ENCODE measurements around the gene DNAJC4. TPM values are rescaled to one million over a fixed set of nuclear protein-coding genes. Genes with fewer than 3 reads are reported as not detected.
A peak's percentile ranks its signal among the peaks of the same experiment; 100 is the strongest.

DNAJC4 gene, protein sequence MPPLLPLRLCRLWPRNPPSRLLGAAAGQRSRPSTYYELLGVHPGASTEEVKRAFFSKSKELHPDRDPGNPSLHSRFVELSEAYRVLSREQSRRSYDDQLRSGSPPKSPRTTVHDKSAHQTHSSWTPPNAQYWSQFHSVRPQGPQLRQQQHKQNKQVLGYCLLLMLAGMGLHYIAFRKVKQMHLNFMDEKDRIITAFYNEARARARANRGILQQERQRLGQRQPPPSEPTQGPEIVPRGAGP
- polyA plus RNA-seq (2013, experiment 1 of 4): 24.1 TPM
- polyA plus RNA-seq (2013, experiment 2 of 4): 22.4 TPM
- 30.7 TPM for polyA plus RNA-seq (2013, experiment 3 of 4)
- polyA plus RNA-seq (2013, experiment 4 of 4): 34.4 TPM

DNA sequence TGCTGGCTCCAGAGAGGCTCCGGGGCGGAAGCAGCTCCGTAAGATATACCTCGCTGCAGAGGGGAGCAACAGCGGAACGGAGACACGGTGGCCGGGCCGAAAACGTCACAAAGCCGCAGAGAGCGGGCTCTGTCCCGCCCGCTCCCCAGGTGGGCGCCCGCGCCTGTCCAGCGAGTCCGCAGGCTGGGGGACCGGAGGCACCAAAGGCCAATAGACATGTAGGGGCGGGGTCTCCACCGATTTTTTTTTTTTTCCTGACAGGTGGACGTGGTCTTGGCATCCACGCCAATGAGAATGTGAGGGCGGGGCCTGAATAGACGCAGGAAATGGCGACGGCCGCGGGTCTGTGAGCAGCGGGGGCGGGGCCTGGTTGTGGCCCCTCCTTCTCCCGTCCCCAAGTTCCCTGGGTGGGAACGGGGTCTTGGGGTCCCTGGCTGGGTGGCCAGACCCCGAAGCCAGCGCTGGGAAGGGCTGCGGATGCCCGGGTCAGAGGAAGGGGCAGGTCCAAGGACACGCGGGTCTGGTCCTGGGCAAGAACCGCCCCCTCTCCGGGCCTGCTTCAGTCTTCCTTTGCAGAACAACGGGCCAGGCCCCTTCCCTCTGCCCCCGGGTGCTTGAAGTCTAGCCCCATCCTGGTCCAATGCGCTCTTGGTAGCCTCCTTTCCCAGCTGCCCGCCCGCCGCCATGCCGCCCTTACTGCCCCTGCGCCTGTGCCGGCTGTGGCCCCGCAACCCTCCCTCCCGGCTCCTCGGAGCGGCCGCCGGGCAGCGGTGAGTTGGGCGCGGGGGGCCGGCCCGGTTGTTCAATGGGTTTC lies at the start of gene DNAJC4:
Gene DNAJC4, plus strand, starts transcription at position 378 of the 814 bp plus-strand sequence. Its CDS starts 307 bp downstream, at position 685.
- H3K27ac ChIP-seq (ENCODE audit: insufficient read depth, low read depth, low read length, poor library complexity, severe bottlenecking): peak within 1 kb of the TSS; percentile 69

DNA sequence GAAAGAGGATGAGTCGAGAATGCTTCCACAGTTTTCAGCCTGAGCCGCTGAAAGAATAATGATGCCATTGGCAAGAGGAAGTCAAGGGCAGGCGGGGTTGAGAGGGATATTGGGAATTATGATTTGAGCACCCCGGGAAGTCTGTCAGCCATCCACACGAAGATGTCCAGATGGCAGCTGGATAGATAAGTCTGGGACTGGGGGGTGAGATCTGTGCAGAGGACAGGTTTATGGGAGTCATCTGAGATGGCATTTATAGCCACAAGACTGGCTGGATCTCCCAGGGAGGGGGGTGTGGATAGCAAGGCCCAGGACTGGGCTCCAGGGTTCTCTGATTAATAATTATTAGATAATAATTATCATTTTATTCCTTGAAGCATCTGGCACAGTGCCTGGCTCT lies 49.5 kb upstream of the DNAJC4 start:
- Histone ChIP-seq H3K4me1 (ENCODE audit: control insufficient read depth, insufficient read depth, low read length) (peaks cover 4% of the 10 kb centered on the region), H3K27me3 (ENCODE audit: control insufficient read depth, insufficient read depth, low read length, poor library complexity, severe bottlenecking) (no peaks in the 10 kb centered on the region), H3K9me3 (ENCODE audit: control insufficient read depth, low read length) (no peaks in the 10 kb centered on the region), H3K4me3 (ENCODE audit: insufficient read depth, low read depth, low read length) (no peak overlapping the region), H3K27ac (ENCODE audit: insufficient read depth, low read depth, low read length, poor library complexity, severe bottlenecking) (no peak overlapping the region), H3K36me3 (ENCODE audit: control insufficient read depth, insufficient read depth, low read length) (no peaks in the 10 kb centered on the region)
- WGBS, 2 experiments: 93% methylated on average over 5 of the region's 5 CpGs

More for the DNA sequence above, at the start of gene DNAJC4:
- H3K27me3 ChIP-seq (ENCODE audit: control insufficient read depth, insufficient read depth, low read length, poor library complexity, severe bottlenecking): peaks cover 42% of the 10 kb centered on the region
- no peaks in the 10 kb centered on the region for H3K9me3 ChIP-seq (ENCODE audit: control insufficient read depth, low read length)
- H3K4me1 ChIP-seq (ENCODE audit: control insufficient read depth, insufficient read depth, low read length): peaks cover 27% of the 10 kb centered on the region
- WGBS, 2 experiments: 1% methylated on average over 62 of the region's 62 CpGs
- H3K36me3 ChIP-seq (ENCODE audit: control insufficient read depth, insufficient read depth, low read length): no peaks in the 10 kb centered on the region
- H3K4me3 ChIP-seq (ENCODE audit: insufficient read depth, low read depth, low read length): peak within 1 kb of the TSS; percentile 73

DNA sequence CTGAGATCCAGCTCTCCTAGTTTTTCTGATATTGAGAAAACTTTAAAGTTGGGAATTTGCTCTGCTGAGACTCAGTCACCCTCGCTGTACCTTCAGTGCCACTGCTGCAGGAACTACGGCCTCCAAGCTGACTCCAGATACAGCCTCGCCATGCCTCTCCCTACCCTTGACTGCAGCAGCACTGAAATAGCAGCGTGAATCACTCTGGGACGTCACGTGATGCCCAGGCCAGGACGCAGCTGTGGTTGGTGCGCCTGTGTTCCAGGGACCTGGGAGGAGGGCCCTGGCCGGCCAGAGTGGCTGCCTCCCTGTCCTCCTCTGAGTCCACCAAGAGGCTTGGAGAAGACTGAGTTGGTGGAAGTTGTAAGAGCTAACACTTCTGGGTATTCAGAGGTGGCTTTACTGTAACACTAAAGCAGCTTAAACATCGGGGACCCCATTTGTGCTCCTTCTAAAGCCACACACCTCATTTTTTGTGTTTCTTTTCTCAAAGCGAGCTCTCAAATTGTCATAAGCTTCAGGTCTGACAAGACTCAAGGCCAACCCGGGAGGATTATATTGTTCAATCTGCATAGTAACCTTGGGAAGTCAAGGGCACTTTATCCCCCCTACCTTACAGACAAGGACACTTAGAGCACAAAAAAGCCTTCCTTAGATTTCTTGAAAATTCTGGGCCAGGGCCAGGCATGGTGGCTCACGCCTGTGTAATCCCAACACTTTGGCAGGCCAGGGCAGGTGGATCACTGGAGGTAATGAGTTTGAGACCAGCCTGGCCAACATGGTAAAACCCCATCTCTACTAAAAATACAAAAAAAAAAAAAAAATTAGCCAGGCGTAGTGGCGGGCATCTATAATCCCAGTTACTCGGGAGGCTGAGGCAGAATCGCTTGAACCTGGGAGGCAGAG lies 48.6 kb upstream of the DNAJC4 start:
- WGBS, 2 experiments: 50 to 51% methylated on average over 17 of the region's 17 CpGs
- H3K27me3 ChIP-seq (ENCODE audit: control insufficient read depth, insufficient read depth, low read length, poor library complexity, severe bottlenecking): no peaks in the 10 kb centered on the region
- no peak overlapping the region for H3K4me3 ChIP-seq (ENCODE audit: insufficient read depth, low read depth, low read length)
- H3K9me3 ChIP-seq (ENCODE audit: control insufficient read depth, low read length): no peaks in the 10 kb centered on the region
- H3K36me3 ChIP-seq (ENCODE audit: control insufficient read depth, insufficient read depth, low read length): no peaks in the 10 kb centered on the region
- H3K4me1 ChIP-seq (ENCODE audit: control insufficient read depth, insufficient read depth, low read length): peaks cover 4% of the 10 kb centered on the region
- H3K27ac ChIP-seq (ENCODE audit: insufficient read depth, low read depth, low read length, poor library complexity, severe bottlenecking): peak overlapping the region; percentile 20

DNA sequence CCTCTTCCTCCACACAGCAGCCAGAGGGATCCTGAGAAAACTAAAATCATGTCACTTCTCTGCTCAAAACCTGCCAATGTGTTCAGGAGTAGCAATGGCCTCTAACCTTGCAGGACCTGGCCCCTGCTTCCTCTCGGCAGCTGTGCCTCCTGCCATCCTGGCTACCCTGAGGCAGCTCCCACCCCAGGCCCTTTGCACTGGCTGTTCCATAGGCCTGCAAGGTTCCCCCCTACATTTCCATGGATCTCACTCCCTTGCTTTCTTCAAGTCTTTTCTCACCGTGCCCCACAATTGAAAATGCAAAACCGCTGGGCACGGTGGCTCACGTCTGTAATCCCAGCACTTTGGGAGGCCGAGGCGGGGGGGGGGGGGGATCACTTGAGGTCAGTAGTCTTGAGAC lies 46.5 kb upstream of the DNAJC4 start:
- H3K4me1 ChIP-seq (ENCODE audit: control insufficient read depth, insufficient read depth, low read length): peaks cover 4% of the 10 kb centered on the region
- H3K9me3 ChIP-seq (ENCODE audit: control insufficient read depth, low read length): no peaks in the 10 kb centered on the region
- H3K36me3 ChIP-seq (ENCODE audit: control insufficient read depth, insufficient read depth, low read length): no peaks in the 10 kb centered on the region
- WGBS, 2 experiments: 90 to 91% methylated on average over 7 of the region's 7 CpGs
- H3K4me3 ChIP-seq (ENCODE audit: insufficient read depth, low read depth, low read length): no peak overlapping the region
- no peaks in the 10 kb centered on the region for H3K27me3 ChIP-seq (ENCODE audit: control insufficient read depth, insufficient read depth, low read length, poor library complexity, severe bottlenecking)
- H3K27ac ChIP-seq (ENCODE audit: insufficient read depth, low read depth, low read length, poor library complexity, severe bottlenecking): no peak overlapping the region

DNA sequence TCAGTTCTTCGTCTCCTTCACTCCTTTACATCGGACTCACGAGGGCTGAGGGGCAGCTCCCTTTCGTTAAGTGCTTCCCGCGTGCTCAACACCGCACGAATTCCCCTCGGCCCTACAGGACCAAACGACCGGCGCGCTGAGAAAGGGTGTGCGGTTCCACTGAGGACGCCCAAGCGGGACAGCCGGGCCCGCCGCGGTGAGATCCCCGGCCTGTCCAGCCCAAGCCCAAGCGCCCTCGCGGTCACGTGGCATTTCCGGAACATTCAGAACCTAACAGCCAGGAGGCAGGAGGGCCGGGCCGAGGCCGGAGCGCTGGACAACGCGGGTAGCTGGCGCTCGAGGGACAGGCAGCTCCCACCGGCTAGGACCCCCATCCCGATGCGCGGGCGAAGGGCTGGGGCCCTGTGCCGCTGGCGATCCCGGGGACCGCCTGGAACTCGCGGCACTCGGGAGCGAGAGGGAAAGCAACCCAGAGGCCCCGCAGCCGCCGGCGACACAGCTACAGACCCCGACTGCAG lies 45.1 kb upstream of the DNAJC4 start:
- Histone ChIP-seq H3K4me3 (ENCODE audit: insufficient read depth, low read depth, low read length) (peak overlapping the region; percentile 57), H3K4me1 (ENCODE audit: control insufficient read depth, insufficient read depth, low read length) (peaks cover 4% of the 10 kb centered on the region), H3K36me3 (ENCODE audit: control insufficient read depth, insufficient read depth, low read length) (peaks cover 5% of the 10 kb centered on the region), H3K9me3 (ENCODE audit: control insufficient read depth, low read length) (no peaks in the 10 kb centered on the region), H3K27ac (ENCODE audit: insufficient read depth, low read depth, low read length, poor library complexity, severe bottlenecking) (peak overlapping the region; percentile 90), H3K27me3 (ENCODE audit: control insufficient read depth, insufficient read depth, low read length, poor library complexity, severe bottlenecking) (no peaks in the 10 kb centered on the region)
- 1% methylated on average over 52 of the region's 52 CpGs for WGBS, 2 experiments

DNA sequence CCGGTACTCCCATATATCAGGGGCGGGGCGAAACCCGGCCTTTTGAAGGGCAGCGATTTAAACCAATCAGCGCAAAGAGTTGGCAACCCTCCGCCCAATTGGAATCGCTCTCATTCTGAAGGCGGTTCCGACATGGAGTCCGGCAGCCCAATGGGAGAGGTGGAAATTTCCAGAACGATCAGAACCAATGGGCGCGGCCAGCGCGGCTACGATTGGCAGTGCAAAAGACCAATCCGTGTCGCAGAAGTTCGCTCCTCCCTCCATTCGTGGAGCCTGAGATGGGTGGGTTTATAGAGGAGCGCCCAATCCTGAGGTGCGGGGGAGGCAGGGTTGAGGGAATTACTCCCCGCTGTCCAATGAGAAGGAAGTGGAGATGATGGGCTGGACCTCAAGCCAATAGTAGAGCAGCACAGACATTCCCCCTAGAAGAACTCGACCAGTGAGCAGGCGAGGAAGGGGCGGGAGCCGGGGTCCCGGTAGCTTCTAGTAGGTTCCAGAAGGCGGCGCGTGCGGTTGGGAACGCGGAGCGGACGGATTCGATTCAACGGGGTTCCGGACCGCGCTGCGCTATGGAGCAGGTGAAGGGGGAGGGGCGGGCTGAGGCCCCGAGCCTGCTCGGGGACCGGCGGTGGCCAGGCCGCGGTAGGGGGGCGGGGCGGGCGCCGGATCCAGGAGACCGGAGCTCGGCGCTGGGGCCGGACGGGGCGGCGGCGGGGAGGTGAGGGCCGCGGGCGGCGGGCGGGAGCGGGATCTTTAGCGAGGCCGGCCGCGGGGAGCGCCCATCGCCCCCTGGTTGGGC lies 44.5 kb upstream of the DNAJC4 start, which contains the start of gene STIP1:
Gene STIP1, plus strand, starts transcription at position 479 of the 799 bp plus-strand sequence. Its CDS starts 91 bp downstream, at position 570.
- WGBS, 2 experiments: 0% methylated on average over 74 of the region's 74 CpGs
- no peaks in the 10 kb centered on the region for H3K9me3 ChIP-seq (ENCODE audit: control insufficient read depth, low read length)

DNA sequence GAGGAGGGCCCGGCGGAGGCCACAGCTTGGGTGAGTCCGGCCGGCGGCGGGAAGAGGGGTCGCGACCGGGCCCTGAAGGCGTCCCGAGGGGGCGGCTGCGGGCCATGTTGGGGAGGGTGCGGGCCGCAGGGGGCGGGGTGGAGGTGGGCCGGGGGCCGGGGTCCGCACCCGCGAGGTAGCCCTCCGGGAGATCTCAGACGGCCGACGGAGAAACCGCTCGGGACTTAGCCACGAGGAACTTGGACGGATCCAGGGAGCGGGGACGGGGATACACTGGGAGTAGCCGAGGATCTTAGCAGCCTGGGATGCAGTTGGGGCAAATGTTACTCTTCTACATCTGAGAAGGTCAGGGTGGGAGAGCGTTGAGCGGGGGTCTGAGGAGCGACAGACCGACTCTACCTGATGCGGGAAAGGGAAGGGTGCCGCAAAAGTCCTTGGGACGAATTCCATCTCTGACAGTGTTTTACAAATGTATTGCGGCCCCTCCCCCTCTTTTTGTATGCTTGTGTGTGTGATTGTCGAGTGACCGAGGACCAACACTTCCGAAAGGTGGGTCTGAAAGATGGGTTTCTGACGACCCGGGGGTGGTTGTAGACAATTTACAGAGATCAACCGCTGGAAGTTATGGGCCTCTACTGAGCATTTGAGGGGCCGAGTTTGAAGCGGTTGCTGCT lies 43.7 kb upstream of the DNAJC4 start:
- Histone ChIP-seq H3K9me3 (ENCODE audit: control insufficient read depth, low read length) (no peaks in the 10 kb centered on the region), H3K4me1 (ENCODE audit: control insufficient read depth, insufficient read depth, low read length) (peaks cover 4% of the 10 kb centered on the region), H3K27me3 (ENCODE audit: control insufficient read depth, insufficient read depth, low read length, poor library complexity, severe bottlenecking) (no peaks in the 10 kb centered on the region), H3K27ac (ENCODE audit: insufficient read depth, low read depth, low read length, poor library complexity, severe bottlenecking) (peak overlapping the region; percentile 70), H3K4me3 (ENCODE audit: insufficient read depth, low read depth, low read length) (no peak overlapping the region), H3K36me3 (ENCODE audit: control insufficient read depth, insufficient read depth, low read length) (peaks cover 5% of the 10 kb centered on the region)
- 2% methylated on average over 48 of the region's 48 CpGs for WGBS, 2 experiments

More for the DNA sequence above, 44.5 kb upstream of the DNAJC4 start, which contains the start of gene STIP1:
- peaks cover 4% of the 10 kb centered on the region for H3K4me1 ChIP-seq (ENCODE audit: control insufficient read depth, insufficient read depth, low read length)
- H3K27me3 ChIP-seq (ENCODE audit: control insufficient read depth, insufficient read depth, low read length, poor library complexity, severe bottlenecking): no peaks in the 10 kb centered on the region
- H3K27ac ChIP-seq (ENCODE audit: insufficient read depth, low read depth, low read length, poor library complexity, severe bottlenecking): peak within 1 kb of the TSS; percentile 90
- peak within 1 kb of the TSS; percentile 57 for H3K4me3 ChIP-seq (ENCODE audit: insufficient read depth, low read depth, low read length)
- peaks cover 5% of the 10 kb centered on the region for H3K36me3 ChIP-seq (ENCODE audit: control insufficient read depth, insufficient read depth, low read length)

DNA sequence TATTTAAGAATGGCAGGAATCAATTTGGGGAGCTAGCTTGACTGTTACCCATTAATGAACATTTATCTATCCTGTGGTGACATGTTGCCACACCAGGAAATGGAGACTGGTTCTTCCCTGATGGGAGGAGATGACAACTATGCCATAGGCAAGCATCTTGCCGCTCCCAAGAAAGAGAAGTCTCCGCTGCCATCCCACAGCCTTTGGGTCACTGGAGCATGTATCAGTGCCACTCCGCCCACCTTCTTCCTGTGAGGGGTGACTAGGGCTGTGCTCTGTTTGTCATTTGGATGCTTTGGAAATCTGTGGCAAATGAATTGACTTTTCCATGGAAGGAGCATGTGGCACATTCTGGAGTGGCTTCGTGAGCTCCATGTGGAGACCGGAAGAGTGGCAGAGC lies 37.9 kb upstream of the DNAJC4 start:
- peaks cover 46% of the 10 kb centered on the region for H3K36me3 ChIP-seq (ENCODE audit: control insufficient read depth, insufficient read depth, low read length)
- H3K27me3 ChIP-seq (ENCODE audit: control insufficient read depth, insufficient read depth, low read length, poor library complexity, severe bottlenecking): no peaks in the 10 kb centered on the region
- no peak overlapping the region for H3K4me3 ChIP-seq (ENCODE audit: insufficient read depth, low read depth, low read length)
- no peak overlapping the region for H3K27ac ChIP-seq (ENCODE audit: insufficient read depth, low read depth, low read length, poor library complexity, severe bottlenecking)
- H3K9me3 ChIP-seq (ENCODE audit: control insufficient read depth, low read length): no peaks in the 10 kb centered on the region
- no peaks in the 10 kb centered on the region for H3K4me1 ChIP-seq (ENCODE audit: control insufficient read depth, insufficient read depth, low read length)
- WGBS, 2 experiments: 97 to 99% methylated on average over 5 of the region's 5 CpGs

Data from ectodermal cell (in vitro differentiated cells).